HG02610 (cell line): ENCODE results near the gene EPG5.
"Not testable (repeated sequence)": the region's sequence is repeated elsewhere in the genome, so short reads cannot be mapped to it uniquely, and the experiment has no call there.

Experiments
- ATAC-seq: cut with Tn5 transposase; IDR thresholded peaks from one replicate; pipeline ENCODE4 v1.9.1; 2021; ENCODE audit warnings: mild to moderate bottlenecking, moderate library complexity; ENCODE audit not compliant: unreplicated experiment

The EPG5 gene

GRCh38 chr18:45967007-45967706 is at the start of gene EPG5:
EPG5 (minus strand) TSS chr18:45967329; CDS start chr18:45967239, 90 bp downstream.
- ATAC-seq = peak; percentile 94

- ATAC-seq = peak; percentile 87
These were observed 46.5 kb upstream of the EPG5 start for GRCh38 chr18:46013484-46014189.

GRCh38 chr18:46010676-46011075 is 43.5 kb upstream of the EPG5 start:
- no peak for ATAC-seq

DNA sequence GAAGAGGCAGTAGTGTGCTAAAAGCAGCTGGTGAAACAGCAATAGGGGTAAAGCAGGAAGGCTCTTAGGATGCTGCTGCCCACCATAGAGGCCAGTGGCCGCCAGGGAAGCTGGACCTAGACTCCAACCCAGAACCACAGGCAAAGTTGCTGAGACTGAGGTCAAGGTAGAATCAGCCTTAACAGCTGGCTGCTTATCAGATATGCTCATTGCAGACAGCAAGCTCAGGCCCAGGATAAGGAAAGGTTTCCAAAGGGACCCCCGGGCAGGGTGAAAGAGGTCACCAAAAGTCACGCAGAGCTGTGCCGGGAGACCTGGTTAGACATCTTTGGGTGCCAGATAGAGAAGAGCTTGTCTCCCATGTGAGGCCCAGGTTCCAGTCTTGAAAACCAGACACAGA is 42.9 kb upstream of the EPG5 start:
- no peak for ATAC-seq

GRCh38 chr18:46009125-46009840 is 42.2 kb upstream of the EPG5 start:
- ATAC-seq = no peak

- ATAC-seq = no peak
These were observed 41.4 kb upstream of the EPG5 start for GRCh38 chr18:46008531-46008930.

DNA sequence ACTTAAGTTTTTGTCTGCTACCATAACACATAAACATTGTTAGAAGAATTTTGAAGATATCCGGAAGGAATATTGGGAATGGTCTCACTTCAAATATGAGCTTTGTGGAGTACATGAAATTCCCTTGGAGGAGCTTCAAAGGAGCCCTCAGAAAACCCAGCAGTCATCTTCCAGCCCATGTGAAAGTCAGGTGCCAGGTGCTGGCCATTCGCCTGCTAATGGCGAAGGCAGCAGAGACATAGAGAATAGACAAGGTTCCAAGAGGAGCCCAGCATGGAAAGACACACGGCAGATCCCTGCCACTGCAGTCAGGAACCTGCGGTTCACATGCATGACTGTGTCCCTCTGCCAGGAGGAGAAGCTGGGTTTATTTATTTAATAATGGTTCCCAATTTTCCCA is 40.0 kb upstream of the EPG5 start:
- no peak for ATAC-seq

DNA sequence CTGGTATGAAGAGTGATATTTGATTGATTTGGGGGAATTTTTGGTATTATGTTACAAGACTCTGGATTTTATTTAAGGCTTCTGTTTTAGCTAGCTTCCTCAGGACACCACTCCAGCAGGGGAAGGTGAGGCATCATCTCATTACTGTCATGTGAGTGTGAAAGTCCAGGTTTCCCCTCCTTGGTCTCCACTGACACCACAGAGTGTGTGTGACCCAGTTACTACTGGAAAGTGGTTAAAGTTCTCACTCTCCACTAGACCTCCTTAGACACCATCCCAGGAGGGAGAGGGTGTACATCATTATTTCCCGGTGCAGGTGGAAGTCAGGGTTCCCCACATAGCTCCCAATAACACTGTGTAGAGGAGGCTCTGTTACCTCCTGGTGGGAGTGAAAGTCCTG is 35.8 kb upstream of the EPG5 start:
- no peak for ATAC-seq

DNA sequence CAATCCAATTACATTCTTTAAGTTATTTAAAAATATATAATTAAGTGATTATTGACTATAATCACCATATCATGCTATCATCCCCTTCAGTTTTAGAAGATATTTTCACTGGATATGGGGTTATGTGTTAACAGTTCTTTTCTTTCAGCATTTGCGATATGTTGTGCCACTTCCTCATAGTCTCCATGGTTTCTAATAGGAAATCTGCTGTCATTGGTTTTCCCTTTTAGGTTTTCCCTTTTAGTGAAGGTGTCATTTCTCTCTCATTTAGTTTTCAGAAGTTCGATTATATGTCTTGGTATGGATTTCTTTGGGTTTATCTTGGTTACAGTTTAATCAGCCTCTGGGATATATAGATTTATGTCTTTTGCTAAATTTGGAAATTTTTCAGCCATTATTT is 34.8 kb upstream of the EPG5 start:
- ATAC-seq = no peak

- ATAC-seq = no peak
These were observed 33.9 kb upstream of the EPG5 start for GRCh38 chr18:46001074-46001473.

- ATAC-seq = no peak
These were observed 32.4 kb upstream of the EPG5 start for GRCh38 chr18:45999536-45999935.

- ATAC-seq = peak; percentile 30
These were observed 31.1 kb upstream of the EPG5 start for GRCh38 chr18:45998244-45998643.

DNA sequence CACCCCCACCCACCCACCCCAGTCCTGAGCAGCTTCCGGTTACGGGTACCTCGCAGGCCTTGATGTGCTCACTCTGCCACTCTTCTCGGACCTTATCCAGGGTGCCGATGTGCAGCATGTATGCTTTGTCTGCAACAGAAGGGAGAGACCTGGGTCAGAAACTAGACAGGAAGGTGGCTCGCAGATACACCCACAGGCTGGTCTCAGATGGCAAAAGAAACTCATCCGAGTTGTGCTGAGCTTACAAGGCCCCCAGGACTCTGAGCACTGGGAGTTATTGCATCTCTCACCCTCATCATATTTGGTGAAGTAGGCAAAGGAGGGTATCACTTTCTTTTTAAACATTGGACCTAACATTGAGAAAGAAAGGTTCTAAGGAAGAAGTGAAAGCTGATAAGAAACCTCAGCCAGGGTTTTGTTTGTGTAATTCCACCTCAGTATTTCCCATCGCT is 30.6 kb upstream of the EPG5 start:
- peak; percentile 87 for ATAC-seq

DNA sequence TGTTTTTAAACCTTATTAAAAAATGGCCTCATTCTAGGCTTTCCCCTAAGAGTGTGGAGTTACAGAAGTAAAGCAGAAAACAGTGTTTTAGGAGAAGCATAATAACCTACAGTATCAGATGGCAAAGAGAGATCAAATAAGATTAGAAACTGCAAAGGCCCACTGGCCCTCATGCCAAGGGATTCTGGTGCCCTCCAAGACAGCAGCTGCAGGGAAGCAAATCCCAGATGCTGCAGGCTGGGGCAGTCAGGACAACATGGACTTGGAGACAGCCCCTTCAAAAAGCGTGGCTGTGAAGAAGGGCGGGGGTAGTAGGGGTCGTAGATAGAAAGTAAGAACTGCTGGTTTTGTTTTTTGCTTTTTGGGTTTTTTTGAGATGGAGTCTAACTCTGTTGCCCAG is 28.3 kb upstream of the EPG5 start:
- no peak for ATAC-seq

DNA sequence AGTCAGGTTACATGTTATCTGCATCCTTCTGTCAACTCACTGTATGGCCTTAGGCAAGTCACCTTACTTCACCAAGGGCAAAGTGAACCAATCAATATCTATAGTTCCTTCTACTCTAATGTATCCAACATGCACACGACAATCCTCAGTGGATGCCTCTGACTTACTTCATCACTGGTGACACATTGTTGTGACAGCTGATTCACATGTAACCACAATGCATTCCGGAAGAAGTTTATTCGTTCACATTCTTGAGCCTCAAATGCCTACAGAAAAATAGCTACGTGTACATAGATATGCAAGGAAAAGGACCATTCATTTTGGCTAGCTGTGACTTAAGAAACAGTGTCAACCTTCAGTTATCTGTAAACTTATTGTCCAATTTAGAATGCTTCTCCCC is 26.3 kb upstream of the EPG5 start:
- no peak for ATAC-seq

- not testable (repeated sequence) for ATAC-seq
These were observed 25.4 kb upstream of the EPG5 start for GRCh38 chr18:45992527-45992926.

GRCh38 chr18:45991788-45992187 is 24.7 kb upstream of the EPG5 start:
- ATAC-seq = no peak

GRCh38 chr18:45984546-45985235 is 17.6 kb upstream of the EPG5 start:
- ATAC-seq = no peak

- ATAC-seq = no peak
These were observed 14.7 kb upstream of the EPG5 start for GRCh38 chr18:45981821-45982220.

- no peak for ATAC-seq
These were observed 13.1 kb upstream of the EPG5 start for GRCh38 chr18:45980229-45980628.

- no peak for ATAC-seq
These were observed 11.0 kb upstream of the EPG5 start for GRCh38 chr18:45978084-45978483.
